Thyroid gland (tissue), 4 donors: Measurements from ENCODE around the gene DCP2. TPM values are rescaled to one million over a fixed set of nuclear protein-coding genes. Genes with fewer than 3 reads are reported as not detected.

ENCODE experiments used
- DNase-seq, 2 donors: peaks; one replicate each; pipeline ENCODE4 v3.0.0-alpha.2; 2019
- H3K27ac ChIP-seq, 3 donors: fragments of 200-600 bp; sonication (generic); 1 replicate in 2 of 3; 2 replicates in 1 of 3; pipeline ENCODE4 v1.5.1; 2016 to 2019; ENCODE audit warnings: mild to moderate bottlenecking in 1 of 3, moderate library complexity in 1 of 3
- H3K27me3 ChIP-seq: fragments of 200-600 bp; sonication (generic); one replicate; pipeline ENCODE4 v1.5.1; 2019
- H3K36me3 ChIP-seq, 2 donors: fragments of 200-600 bp; sonication (generic); one replicate each; pipeline ENCODE4 v1.5.1; 2016 to 2019
- H3K4me1 ChIP-seq, 2 donors: fragments of 200-600 bp; sonication (generic); one replicate each; pipeline ENCODE4 v1.5.1; 2017 to 2019
- H3K4me3 ChIP-seq, 3 donors: fragments of 200-600 bp; sonication (generic); replicated peaks in 1 of 3; 1 replicate in 2 of 3; 2 replicates in 1 of 3; pipeline ENCODE4 v1.5.1; 2016; ENCODE audit warnings: mild to moderate bottlenecking in 1 of 3
- H3K9me3 ChIP-seq: fragments of 200-600 bp; sonication (generic); one replicate; pipeline ENCODE4 v1.5.1; 2017
- POLR2A ChIP-seq, 2 donors: fragments of 450-650 bp; IDR thresholded peaks; one replicate each; pipeline ENCODE4 v1.6.1; 2017; ENCODE audit warnings: antibody characterized with exemption in 2 of 2, mild to moderate bottlenecking in 2 of 2, moderate library complexity in 1 of 2
- whole genome bisulfite sequencing, 2 donors: methylation state at CpG; one replicate each; pipeline ENCODE4 v1.1.5; 2017; 5-methylcytosine and 5-hydroxymethylcytosine counted together
- intact Hi-C: fragments of 100-400 bp; cut with DNase I; formaldehyde crosslinking; loops from one replicate; pipeline ENCODE4 v1.15.1; 2023
- total RNA-seq, 4 donors: library from RNA; depleted of rRNA; stranded (reverse); fragments of >200 nt; gene quantifications; one replicate each; pipeline ENCODE4 v1.2.3, GENCODE V29; 2016
- TF ChIP-seq, protein P1 (sequence below), 6 experiments: fragments of 200-600 bp in 3 of 6; fragments of 450-650 bp in 3 of 6; sonication (generic) in 3 of 6; IDR thresholded peaks; one replicate each; pipeline ENCODE4 v1.5.1; 2016 to 2019; ENCODE audit warnings: antibody characterized with exemption in 6 of 6, mild to moderate bottlenecking in 2 of 6, inconsistent platforms in 1 of 6, moderate library complexity in 1 of 6

Gene DCP2
- total RNA-seq, 4 donors from 2014 or later = 26.2 to 34.5 (median 27.5) TPM

DNA sequence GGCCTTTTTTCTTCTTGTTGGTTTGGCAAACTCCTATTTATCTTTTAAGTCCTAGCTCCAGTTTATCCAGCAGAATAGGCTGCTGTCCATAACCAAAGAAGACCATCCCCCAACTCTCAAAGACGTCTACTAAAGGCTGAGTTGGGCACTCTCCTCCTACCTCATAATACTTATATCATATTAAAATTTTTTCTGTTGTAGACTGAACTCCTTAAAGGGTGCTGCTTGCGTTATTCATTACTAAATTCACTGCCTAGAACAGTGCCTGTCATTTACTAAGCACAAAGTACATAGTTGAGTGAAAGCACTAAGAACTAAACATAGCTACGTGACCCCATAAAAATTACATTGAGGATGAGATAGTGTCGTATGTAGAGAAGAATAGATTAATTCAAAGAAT, 21.7 kb downstream of the DCP2 start:
- intact Hi-C loops = loop anchor here (5.0 to 10.0 kb wide), 2 partner anchors 334 to 607 kb away; no protein-coding TSS in a partner anchor
- Histone ChIP-seq H3K27me3 (no peaks in the 10 kb centered on the region), H3K9me3 (no peaks in the 10 kb centered on the region), H3K4me3 (no peak overlapping the region), H3K4me1 (no peaks in the 10 kb centered on the region), H3K36me3 (peaks cover 15 to 17% of the 10 kb centered on the region in 2 donors), H3K27ac (no peak overlapping the region)
- DNase-seq = no peak
- 94% methylated on average over 4 of the region's 4 CpGs for WGBS, 2 donors
- TF ChIP-seq, protein P1, sequence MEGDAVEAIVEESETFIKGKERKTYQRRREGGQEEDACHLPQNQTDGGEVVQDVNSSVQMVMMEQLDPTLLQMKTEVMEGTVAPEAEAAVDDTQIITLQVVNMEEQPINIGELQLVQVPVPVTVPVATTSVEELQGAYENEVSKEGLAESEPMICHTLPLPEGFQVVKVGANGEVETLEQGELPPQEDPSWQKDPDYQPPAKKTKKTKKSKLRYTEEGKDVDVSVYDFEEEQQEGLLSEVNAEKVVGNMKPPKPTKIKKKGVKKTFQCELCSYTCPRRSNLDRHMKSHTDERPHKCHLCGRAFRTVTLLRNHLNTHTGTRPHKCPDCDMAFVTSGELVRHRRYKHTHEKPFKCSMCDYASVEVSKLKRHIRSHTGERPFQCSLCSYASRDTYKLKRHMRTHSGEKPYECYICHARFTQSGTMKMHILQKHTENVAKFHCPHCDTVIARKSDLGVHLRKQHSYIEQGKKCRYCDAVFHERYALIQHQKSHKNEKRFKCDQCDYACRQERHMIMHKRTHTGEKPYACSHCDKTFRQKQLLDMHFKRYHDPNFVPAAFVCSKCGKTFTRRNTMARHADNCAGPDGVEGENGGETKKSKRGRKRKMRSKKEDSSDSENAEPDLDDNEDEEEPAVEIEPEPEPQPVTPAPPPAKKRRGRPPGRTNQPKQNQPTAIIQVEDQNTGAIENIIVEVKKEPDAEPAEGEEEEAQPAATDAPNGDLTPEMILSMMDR (IDR thresholded peaks at IDR 0.05) = no peak

DNA sequence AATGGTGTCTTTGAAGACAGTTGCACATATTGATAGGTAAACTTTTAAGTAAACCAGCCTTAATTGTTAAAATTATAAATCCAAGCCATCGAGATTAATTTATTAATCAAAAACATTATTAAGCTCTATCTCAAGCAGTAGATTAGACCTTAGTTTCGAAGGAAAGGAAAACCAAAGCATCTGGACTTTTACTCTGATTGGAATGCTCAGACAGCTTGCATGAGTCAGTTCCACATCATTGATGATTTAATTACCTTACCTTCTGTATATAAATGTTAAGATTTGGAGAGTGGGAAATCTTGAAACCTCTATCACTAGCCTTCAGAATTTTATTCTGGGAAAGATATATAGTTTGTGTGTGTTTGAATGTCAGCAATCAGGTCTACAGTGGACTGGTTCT, 23.9 kb downstream of the DCP2 start:
- Histone ChIP-seq H3K9me3 (no peaks in the 10 kb centered on the region), H3K4me1 (no peaks in the 10 kb centered on the region), H3K36me3 (peaks cover 15 to 23% of the 10 kb centered on the region in 2 donors), H3K27ac (no peak overlapping the region), H3K4me3 (no peak overlapping the region), H3K27me3 (no peaks in the 10 kb centered on the region)
- WGBS, 2 donors = 87 to 91% methylated on average over 2 of the region's 2 CpGs
- no peak for DNase-seq
- no peak for TF ChIP-seq POLR2A (IDR thresholded peaks at IDR 0.05)
- TF ChIP-seq, protein P1 (IDR thresholded peaks at IDR 0.05) = no peak
- intact Hi-C loops = no loop called here

DNA sequence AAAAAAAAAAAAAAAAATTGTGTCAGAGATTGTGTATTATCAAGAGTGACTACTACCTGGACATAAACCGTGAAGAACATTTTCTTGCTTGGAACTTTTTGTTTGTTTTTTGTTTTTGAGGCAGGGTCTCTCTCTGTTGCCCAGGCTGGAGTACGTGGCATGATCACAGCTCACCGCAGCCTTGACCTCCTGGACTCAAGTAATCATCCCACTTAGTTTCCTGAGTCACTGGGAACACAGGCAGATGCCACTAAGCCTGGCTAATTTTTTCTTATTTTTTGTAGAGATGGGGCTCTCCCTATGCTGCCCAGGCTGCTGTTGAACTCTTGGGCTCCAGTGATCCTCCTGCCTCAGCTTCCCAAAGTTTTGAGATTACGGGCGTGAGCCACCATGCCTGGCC, 25.8 kb downstream of the DCP2 start:
- 97% methylated on average over 5 of the region's 5 CpGs for WGBS, 2 donors
- Histone ChIP-seq H3K36me3 (peaks cover 15 to 23% of the 10 kb centered on the region in 2 donors), H3K27me3 (no peaks in the 10 kb centered on the region), H3K4me1 (no peaks in the 10 kb centered on the region), H3K27ac (no peak overlapping the region), H3K4me3 (no peak overlapping the region), H3K9me3 (no peaks in the 10 kb centered on the region)
- intact Hi-C loops = no loop called here
- TF ChIP-seq POLR2A (IDR thresholded peaks at IDR 0.05) = no peak
- no peak for DNase-seq

DNA sequence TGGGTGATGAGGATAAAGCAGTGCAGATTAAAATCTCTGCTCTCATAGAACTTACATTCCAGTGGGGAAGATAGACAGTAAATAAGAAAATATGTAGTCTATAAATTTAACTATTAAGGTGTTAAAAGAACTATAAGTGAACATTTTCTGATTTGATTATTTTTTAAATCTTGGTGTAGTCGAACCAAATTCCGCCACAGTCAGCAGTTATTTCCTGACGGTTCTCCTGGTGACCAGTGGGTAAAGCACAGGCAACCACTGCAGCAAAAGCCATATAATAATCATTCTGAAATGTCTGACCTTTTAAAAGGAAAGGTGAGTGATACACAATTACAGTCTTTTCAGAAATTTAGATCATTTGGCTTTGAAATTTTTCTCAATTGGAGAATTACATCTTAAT, 27.2 kb downstream of the DCP2 start:
- no peak overlapping the region for H3K27ac ChIP-seq
- WGBS, 2 donors = 84 to 88% methylated on average over 3 of the region's 3 CpGs
- intact Hi-C loops = no loop called here
- TF ChIP-seq, protein P1 (IDR thresholded peaks at IDR 0.05) = no peak
- TF ChIP-seq POLR2A (IDR thresholded peaks at IDR 0.05) = no peak
- H3K4me1 ChIP-seq = no peaks in the 10 kb centered on the region
- no peak overlapping the region for H3K4me3 ChIP-seq
- H3K9me3 ChIP-seq = no peaks in the 10 kb centered on the region
- no peaks in the 10 kb centered on the region for H3K27me3 ChIP-seq
- peaks cover 15 to 25% of the 10 kb centered on the region in 2 donors for H3K36me3 ChIP-seq
- DNase-seq = no peak

DNA sequence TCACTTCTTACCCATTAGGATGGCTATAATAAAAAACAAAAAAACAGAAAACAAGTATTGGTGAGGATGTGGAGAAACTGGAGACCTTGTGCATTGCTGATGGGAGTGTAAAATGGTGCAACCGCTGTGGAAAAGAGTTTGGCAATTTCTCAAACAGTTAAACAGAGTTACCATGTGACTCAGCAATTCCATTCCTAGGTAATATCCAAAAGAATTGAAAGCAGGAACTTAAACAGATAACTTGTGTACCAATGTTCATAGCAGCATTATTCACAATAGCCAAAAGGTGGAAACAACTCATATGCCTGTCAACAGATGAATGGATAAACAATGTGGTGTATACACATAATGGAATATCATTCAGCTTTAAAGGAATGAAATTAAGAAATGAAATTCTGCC, 28.9 kb downstream of the DCP2 start:
- Histone ChIP-seq H3K27me3 (no peaks in the 10 kb centered on the region), H3K9me3 (no peaks in the 10 kb centered on the region), H3K36me3 (peaks cover 15 to 26% of the 10 kb centered on the region in 2 donors), H3K4me1 (no peaks in the 10 kb centered on the region), H3K4me3 (no peak overlapping the region), H3K27ac (no peak overlapping the region)
- 93 to 94% methylated on average over 1 of the region's 1 CpG for WGBS, 2 donors
- TF ChIP-seq POLR2A (IDR thresholded peaks at IDR 0.05) = no peak
- TF ChIP-seq, protein P1 (IDR thresholded peaks at IDR 0.05) = no peak
- DNase-seq = no peak
- intact Hi-C loops = no loop called here
